Ishikawa (cell line): ENCODE data around the gene FABP3.

Experiments
- CREB1 ChIP-seq: IDR thresholded peaks from 2 replicates; pipeline ENCODE4 v1.6.1; 2012; ENCODE audit warnings: low read depth
- FOXM1 ChIP-seq: IDR thresholded peaks from 2 replicates; pipeline ENCODE4 v1.6.1; 2012; ENCODE audit warnings: low read depth, borderline replicate concordance
- RAD21 ChIP-seq: IDR thresholded peaks from 2 replicates; pipeline ENCODE4 v1.6.1; 2012; ENCODE audit warnings: low read depth

GRCh38 chr1:31362032-31362431 lies 10.8 kb downstream of the FABP3 start:
- TF ChIP-seq FOXM1 (no peak), CREB1 (no peak), RAD21 (no peak)
